Vagina (tissue), 2 donors: ENCODE results near the gene ARHGAP26.

Experiments used
- CTCF ChIP-seq, 3 experiments: fragments of 450-650 bp in 2 of 3; fragments of 200-600 bp in 1 of 3; sonication (generic) in 1 of 3; IDR thresholded peaks; one replicate each; pipeline ENCODE4 v1.5.1; 2017 to 2019; ENCODE audit warnings: antibody characterized with exemption in 3 of 3, mild to moderate bottlenecking in 2 of 3, moderate library complexity in 2 of 3
- POLR2A ChIP-seq, 2 donors: fragments of 450-650 bp; IDR thresholded peaks; one replicate each; pipeline ENCODE4 v1.6.1; 2017; ENCODE audit warnings: antibody characterized with exemption in 2 of 2, mild to moderate bottlenecking in 2 of 2, moderate library complexity in 2 of 2

GRCh38 chr5:143207058-143207457, 436.9 kb downstream of the ARHGAP26 start:
- no peak for TF ChIP-seq CTCF (IDR thresholded peaks at IDR 0.05)
- TF ChIP-seq POLR2A (IDR thresholded peaks at IDR 0.05) = no peak
